ENCODE data around the gene FAM3A.

DNA sequence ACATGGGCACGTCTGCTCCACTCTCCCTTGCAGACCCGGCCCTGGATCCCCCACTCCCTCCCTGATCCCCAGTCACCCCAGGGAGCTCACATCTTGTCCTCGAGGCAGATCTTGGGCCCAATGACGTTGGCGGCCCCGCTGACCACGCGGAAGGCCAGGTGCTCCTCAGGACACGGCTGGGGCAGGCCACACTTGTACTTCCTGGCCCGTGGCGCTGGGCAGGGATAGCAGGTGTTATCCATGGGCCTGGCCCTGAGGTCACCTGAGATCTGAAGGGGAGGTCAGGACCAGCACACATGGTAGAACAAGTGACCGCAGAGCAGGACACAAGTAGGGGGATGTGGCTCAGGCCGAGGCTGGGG lies 7.7 kb downstream of the FAM3A start:
- TF ChIP-seq CTCF (IDR thresholded peaks at IDR 0.05; ENCODE audit: control extremely low read depth in 1 of 3, insufficient read depth in 1 of 3, low read depth in 1 of 3, low read length in 3 of 3) (no peak), MAFK (IDR thresholded peaks at IDR 0.05; ENCODE audit: low read depth, low read length) (no peak), SIX5 (IDR thresholded peaks at IDR 0.05; ENCODE audit: low read depth, low read length) (no peak), EZH2 (IDR thresholded peaks at IDR 0.05; ENCODE audit: low read depth, low read length, severe bottlenecking) (no peak), NRF1 (IDR thresholded peaks at IDR 0.05; ENCODE audit: low read depth, low read length) (no peak), BRCA1 (IDR thresholded peaks at IDR 0.05; ENCODE audit: low read depth, low read length) (no peak), RFX5 (IDR thresholded peaks at IDR 0.05; ENCODE audit: borderline replicate concordance, low read depth, low read length) (no peak)

Data from H1 (cell line).